GM19328 (cell line): ENCODE results near the gene KLK11.
"Not testable (repeated sequence)": the region's sequence is repeated elsewhere in the genome, so short reads cannot be mapped to it uniquely, and the experiment has no call there.

Experiments
- ATAC-seq: cut with Tn5 transposase; IDR thresholded peaks from one replicate; pipeline ENCODE4 v1.9.1; 2021; ENCODE audit warnings: mild to moderate bottlenecking, moderate library complexity; ENCODE audit not compliant: unreplicated experiment

The KLK11 gene

GRCh38 chr19:51006406-51006805, 20.0 kb downstream of the KLK11 start:
- ATAC-seq, result no peak

DNA sequence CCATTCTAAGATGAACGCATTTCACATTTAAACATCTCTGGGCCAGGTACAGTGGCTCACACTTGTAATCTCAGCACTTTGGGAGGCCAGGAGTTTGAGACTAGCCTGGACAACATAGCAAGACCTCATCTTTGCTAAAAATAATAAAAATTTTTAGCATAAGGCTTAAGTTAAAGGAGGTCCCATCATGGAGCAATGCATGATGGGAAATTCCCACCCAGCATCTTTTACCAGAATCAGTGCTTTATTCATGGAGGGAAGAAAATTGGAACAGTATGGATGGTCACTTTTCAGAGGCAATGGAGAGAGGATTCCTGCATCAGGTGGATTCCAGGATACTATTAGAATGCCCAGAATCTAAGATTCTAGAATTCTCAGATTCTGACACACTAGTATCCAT, 21.2 kb downstream of the KLK11 start:
- no peak for ATAC-seq

GRCh38 chr19:51003316-51003715, 23.1 kb downstream of the KLK11 start:
- no peak for ATAC-seq

GRCh38 chr19:51002542-51003311, 23.7 kb downstream of the KLK11 start:
- ATAC-seq, result no peak

DNA sequence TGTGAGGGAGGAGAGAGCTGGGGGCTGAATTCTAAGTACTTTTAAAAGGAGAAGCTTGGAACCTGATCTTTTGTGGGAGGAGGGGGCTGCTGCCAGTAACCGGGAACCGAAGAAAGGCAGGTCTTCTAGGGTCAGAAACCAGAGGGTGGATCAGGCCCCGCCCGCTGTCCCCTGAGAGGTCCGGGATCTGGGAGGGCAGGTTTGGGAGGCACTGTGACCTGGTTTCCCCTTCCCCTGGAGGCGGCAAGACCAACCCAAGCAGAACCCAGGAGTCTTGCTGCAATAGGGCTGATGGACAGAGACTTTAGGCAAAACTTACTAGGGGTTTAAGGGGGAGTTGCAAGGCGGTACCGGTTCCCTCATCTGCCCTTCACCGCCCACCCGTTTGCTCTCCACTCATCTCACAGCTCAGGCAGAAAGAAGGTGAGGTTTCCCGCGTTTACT, 24.3 kb downstream of the KLK11 start:
- ATAC-seq, result no peak

DNA sequence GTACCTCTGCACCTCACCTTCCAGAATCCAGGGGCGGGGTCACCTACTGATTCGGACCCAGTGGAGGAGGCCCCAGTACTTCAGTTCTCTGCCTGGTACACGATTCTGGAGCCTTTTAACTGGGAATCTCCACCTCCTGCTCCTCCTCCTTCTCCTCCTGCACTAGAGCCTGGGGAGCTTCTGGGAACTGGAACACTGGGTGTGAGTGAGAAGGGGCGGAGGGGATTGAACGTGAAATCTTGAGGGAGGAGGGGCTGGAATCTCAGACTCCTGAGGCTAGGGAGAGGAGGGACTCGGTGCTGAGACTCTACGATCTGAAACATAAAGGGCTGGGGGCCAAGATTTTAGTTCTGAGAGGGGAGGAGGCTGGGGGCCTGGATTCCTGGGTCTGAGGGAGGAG, 24.9 kb downstream of the KLK11 start, which contains the start of gene KLK8:
TSS of gene KLK8 (minus strand) at position 90 of the 400 bp plus-strand sequence. CDS start 437 bp downstream, outside the sequence.
- ATAC-seq, result no peak

DNA sequence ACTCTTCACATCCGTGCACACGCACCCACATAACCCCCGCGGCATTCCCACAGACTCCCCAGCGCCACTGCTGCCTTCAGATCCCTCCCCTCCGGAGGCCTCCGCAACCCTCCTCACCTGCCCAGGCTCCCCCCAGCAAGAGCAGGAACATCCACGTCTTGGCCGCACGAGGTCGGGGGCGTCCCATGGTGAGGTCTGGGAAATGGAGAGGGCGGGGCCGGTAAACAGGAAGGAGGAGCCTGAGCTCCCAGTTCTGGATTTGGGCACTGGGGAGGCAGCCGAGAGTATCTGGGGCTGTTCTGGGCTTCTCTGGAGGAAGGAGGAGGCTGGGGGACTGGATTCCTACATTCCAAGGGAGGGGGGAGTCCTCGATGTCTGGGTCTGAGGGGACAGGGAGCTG, 25.4 kb downstream of the KLK11 start:
- ATAC-seq, result no peak

- no peak for ATAC-seq
Observed at GRCh38 chr19:51000426-51000825, 26.0 kb downstream of the KLK11 start.

GRCh38 chr19:50998686-50999085, 27.7 kb downstream of the KLK11 start:
- no peak for ATAC-seq

DNA sequence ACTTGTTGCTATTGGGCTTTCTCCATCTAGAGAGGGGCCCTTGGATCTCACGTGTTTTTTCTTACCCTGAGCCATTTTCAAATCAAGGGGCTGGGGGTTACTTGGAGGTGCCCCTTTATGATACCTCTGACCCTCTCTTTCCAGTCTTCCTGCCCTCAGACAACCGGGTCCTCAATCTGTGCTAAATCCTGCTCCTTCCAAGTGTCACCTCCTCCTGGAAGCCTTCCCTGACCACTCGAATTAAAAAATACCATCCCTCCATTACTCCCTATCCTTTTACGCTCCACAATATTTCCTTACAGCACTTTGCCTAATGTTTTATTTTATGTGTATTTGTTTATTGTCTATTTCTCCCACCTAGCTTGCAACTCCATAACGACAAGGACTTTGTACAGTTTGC, 28.4 kb downstream of the KLK11 start:
- ATAC-seq, result no peak

GRCh38 chr19:50994129-50994528, 32.3 kb downstream of the KLK11 start:
- no peak for ATAC-seq

DNA sequence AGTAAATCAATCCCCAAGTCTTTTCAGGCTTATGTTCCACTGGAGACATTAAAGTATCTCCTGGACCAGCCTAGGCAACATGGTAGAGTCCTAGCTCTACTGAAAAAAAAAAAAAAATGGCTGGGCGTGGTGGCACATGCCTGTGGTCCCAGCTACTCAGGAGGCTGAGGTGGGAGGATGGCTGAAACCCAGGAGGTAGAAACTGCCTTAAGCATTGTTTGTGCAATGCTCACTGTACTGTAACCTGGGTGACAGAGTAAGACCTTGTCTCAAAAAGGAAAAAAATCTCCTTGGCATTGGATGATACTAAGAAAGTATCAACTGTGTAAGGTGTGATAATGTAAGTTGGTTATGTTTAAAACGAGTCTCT, 33.8 kb downstream of the KLK11 start:
- no peak for ATAC-seq

- ATAC-seq, result not testable (repeated sequence)
Observed at GRCh38 chr19:50984416-50984815, 42.0 kb downstream of the KLK11 start.

- no peak for ATAC-seq
Observed at GRCh38 chr19:50983625-50984292, 42.7 kb downstream of the KLK11 start, which contains the start of gene KLK7. KLK7 (minus strand) TSS chr19:50983917; CDS start chr19:50982399, 1,518 bp downstream.

DNA sequence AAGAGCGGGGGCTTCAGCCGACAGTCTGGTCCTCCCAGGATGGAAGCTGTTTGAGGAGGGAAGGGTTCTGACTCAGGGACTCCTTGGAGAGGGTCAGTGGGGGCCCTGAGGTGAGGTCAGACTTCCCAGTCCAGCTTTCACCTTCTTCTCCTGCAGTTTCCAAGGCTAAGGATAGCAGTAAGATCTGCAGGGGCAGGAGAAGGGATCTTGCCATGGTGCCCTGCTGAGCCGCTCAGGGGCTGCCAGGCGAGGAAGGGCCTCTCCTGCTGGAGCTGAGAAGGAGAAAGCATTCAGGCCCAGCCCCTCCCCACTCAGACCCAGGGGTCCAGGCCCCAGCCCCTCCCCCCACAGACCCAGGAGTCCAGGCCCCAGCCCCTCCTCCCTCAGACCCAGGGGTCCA, 44.2 kb downstream of the KLK11 start:
- ATAC-seq, result no peak

DNA sequence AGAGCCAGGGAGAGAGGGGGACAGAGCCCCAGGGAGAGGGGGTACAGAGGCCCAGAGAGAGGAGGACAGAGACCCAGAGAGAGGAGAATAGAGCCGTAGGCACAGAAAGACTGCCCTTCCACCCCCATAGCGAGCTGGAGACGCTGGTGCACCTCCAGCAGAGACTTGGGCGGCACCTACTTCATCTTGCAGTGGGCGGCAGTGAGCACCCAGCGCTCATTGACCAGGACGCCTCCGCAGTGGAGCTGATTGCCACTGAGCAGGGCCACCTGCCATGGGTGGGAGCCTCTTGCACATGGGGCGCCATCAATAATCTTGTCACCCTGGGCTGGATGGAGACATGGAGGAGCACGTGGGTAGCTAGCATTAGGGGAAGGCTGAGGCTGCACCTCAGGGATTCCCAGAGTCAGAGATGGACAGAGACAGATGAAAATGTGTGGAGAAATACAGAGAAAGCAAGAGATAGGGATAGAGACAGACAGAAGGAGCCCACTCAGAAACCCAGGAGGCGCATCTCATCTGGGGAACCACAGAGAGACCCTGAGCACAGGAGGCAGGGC, 44.7 kb downstream of the KLK11 start:
- no peak for ATAC-seq

DNA sequence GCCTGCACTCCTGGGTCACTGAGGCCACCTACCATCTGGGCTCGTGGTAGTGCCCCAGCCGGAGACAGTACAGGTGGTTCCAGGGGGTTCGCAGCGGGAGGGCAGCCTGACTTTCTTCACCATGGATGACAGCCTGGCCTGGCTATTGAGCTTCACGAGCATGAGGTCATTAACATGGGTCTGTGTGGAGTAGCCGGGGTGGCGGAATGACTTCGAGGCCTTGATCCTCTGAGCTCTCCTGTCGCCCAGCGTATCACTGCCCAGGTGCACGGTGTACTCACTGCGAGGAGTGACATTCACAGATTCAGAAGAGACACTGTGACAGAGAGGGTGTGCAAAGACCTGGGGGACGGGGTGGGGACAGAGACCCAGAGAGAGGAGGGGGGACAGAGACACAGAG, 46.2 kb downstream of the KLK11 start:
- ATAC-seq, result no peak

DNA sequence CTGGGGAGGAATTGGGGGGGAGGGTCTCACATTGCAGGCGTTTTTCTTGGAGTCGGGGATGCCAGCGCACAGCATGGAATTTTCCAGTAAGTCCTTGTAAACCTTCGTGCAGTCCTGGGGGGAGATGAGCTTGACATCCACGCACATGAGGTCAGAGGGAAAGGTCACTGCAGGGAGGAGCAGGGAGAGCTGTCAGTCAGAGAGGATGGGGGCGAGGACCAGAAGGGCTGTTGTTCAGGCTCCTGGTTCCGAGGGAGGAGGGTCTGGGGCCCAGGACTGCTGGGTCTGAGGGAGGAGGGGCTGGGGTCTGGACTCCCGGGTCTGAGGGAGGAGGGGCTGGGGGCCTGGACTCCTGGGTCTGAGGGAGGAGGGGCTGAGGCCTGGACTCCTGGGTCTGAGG, 46.7 kb downstream of the KLK11 start:
- ATAC-seq, result no peak

GRCh38 chr19:50978772-50979390, 47.5 kb downstream of the KLK11 start:
- ATAC-seq, result no peak

DNA sequence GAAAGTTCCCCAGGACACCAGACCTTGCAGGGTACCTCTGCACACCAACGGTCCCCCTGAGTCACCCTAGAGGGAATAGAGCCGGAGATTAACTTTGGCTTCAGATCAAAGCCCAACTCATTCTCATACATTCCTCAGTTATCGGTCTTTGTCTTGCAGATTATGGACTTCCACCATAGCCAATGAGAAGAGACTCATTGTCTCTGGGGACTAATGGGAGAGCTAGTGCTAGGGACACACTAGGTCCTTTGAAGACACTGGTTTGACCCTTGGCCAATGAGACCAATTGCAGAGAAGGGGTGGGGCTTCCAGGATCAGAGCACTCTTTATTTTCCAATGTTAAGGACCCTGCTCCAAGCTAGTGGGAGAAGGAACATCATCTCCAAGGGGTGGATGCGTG, 48.8 kb downstream of the KLK11 start:
- ATAC-seq, result no peak

- no peak for ATAC-seq
Observed at GRCh38 chr19:50975766-50976165, 50.6 kb downstream of the KLK11 start.
